Esophagus muscularis mucosa (tissue), 4 donors: ENCODE results near the gene SCN2A.

Experiments used
- EP300 ChIP-seq: sonication (generic); formaldehyde crosslinking; IDR thresholded peaks from one replicate; pipeline ENCODE4 v1.6.1; 2017; ENCODE audit warnings: antibody characterized with exemption
- POLR2AphosphoS5 ChIP-seq, 2 donors: sonication (generic); formaldehyde crosslinking; IDR thresholded peaks; one replicate each; pipeline ENCODE4 v1.6.1; 2017; ENCODE audit warnings: antibody characterized with exemption in 2 of 2
- TF ChIP-seq, protein P1 (sequence below), 3 experiments: fragments of 200-600 bp in 2 of 3; fragments of 450-650 bp in 1 of 3; sonication (generic) in 2 of 3; IDR thresholded peaks; one replicate each; pipeline ENCODE4 v1.5.1; 2017 to 2019; ENCODE audit warnings: antibody characterized with exemption in 3 of 3, mild to moderate bottlenecking in 2 of 3, moderate library complexity in 1 of 3

DNA sequence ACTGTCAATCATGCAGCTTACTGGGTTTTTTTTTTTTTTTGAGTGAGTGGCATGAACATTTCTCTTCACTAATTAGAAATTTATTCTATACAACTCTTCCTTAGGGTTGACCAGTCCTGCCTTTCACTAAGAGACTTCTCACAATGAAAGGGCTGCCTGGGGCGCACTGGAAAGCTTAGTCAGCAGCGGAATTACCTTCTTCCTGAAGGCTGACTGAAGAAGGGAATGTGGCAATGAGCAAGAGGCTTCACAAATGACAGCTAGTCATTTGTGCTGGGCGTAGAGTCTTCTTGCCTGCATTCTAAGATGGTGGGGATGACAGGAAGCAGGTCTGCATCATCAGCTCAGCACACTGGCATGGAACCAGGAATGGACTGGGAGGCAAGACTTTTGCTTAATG is 19.7 kb upstream of the SCN2A start:
- TF ChIP-seq, protein P1, sequence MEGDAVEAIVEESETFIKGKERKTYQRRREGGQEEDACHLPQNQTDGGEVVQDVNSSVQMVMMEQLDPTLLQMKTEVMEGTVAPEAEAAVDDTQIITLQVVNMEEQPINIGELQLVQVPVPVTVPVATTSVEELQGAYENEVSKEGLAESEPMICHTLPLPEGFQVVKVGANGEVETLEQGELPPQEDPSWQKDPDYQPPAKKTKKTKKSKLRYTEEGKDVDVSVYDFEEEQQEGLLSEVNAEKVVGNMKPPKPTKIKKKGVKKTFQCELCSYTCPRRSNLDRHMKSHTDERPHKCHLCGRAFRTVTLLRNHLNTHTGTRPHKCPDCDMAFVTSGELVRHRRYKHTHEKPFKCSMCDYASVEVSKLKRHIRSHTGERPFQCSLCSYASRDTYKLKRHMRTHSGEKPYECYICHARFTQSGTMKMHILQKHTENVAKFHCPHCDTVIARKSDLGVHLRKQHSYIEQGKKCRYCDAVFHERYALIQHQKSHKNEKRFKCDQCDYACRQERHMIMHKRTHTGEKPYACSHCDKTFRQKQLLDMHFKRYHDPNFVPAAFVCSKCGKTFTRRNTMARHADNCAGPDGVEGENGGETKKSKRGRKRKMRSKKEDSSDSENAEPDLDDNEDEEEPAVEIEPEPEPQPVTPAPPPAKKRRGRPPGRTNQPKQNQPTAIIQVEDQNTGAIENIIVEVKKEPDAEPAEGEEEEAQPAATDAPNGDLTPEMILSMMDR (IDR thresholded peaks at IDR 0.05) = no peak
- TF ChIP-seq EP300 = no peak
- TF ChIP-seq POLR2AphosphoS5 (IDR thresholded peaks at IDR 0.05) = no peak
